HG03378 (cell line): ENCODE data around the gene TRAK2.
A peak's percentile ranks its signal among the peaks of the same experiment; 100 is the strongest.

Experiments used
- ATAC-seq: cut with Tn5 transposase; IDR thresholded peaks from one replicate; pipeline ENCODE4 v1.9.1; 2021; ENCODE audit warnings: mild to moderate bottlenecking, moderate library complexity; ENCODE audit not compliant: unreplicated experiment

The TRAK2 gene

GRCh38 chr2:201363857-201364560 lies 87.2 kb downstream of the TRAK2 start:
- ATAC-seq: no peak

- no peak for ATAC-seq
These were observed 88.9 kb downstream of the TRAK2 start for GRCh38 chr2:201362396-201362795.

GRCh38 chr2:201361078-201361733 lies 90.1 kb downstream of the TRAK2 start:
- ATAC-seq: no peak

- no peak for ATAC-seq
These were observed 91.0 kb downstream of the TRAK2 start for GRCh38 chr2:201360256-201360655.

- ATAC-seq: no peak
These were observed 92.6 kb downstream of the TRAK2 start for GRCh38 chr2:201358684-201359083.

GRCh38 chr2:201357221-201357620 lies 94.0 kb downstream of the TRAK2 start, which contains the start of gene FLACC1:
TSS of gene FLACC1 (minus strand) at chr2:201357345. CDS start at chr2:201351404, 5,941 bp downstream.
- no peak for ATAC-seq

- ATAC-seq: no peak
These were observed 98.1 kb downstream of the TRAK2 start for GRCh38 chr2:201353116-201353515.

GRCh38 chr2:201350879-201351278 lies 100.4 kb downstream of the TRAK2 start:
- ATAC-seq: no peak

GRCh38 chr2:201349601-201350000 lies 101.7 kb downstream of the TRAK2 start:
- no peak for ATAC-seq

- ATAC-seq: no peak
These were observed 102.5 kb downstream of the TRAK2 start for GRCh38 chr2:201348758-201349157.

GRCh38 chr2:201347138-201347537 lies 104.1 kb downstream of the TRAK2 start:
- no peak for ATAC-seq

GRCh38 chr2:201345625-201346213 lies 105.5 kb downstream of the TRAK2 start:
- ATAC-seq: no peak

GRCh38 chr2:201344663-201345366 lies 106.4 kb downstream of the TRAK2 start:
- ATAC-seq: peak; percentile 77

GRCh38 chr2:201343559-201343958 lies 107.7 kb downstream of the TRAK2 start:
- ATAC-seq: no peak

- no peak for ATAC-seq
These were observed 108.3 kb downstream of the TRAK2 start for GRCh38 chr2:201342923-201343322.

- ATAC-seq: no peak
These were observed 121.8 kb downstream of the TRAK2 start for GRCh38 chr2:201329409-201329808.

GRCh38 chr2:201327678-201328077 lies 123.6 kb downstream of the TRAK2 start:
- no peak for ATAC-seq
